Lung (tissue), 12 donors: ENCODE measurements around the gene MAD2L1. TPM values are rescaled to one million over a fixed set of nuclear protein-coding genes. Genes with fewer than 3 reads are reported as not detected.

Source experiments
- ATAC-seq: fragments of 200-7000 bp; cut with Tn5 transposase; one replicate; pipeline ENCODE4 v1.9.1; 2020; ENCODE audit warnings: moderate number of reproducible peaks; ENCODE audit not compliant: insufficient read depth, low FRiP score
- DNase-seq, 3 donors: peaks; one replicate each; pipeline ENCODE4 v3.0.0-alpha.2; 2013 to 2017
- H3K27ac ChIP-seq, 2 donors: one replicate each; pipeline ENCODE4 v1.5.1; 2013; ENCODE audit warnings: mild to moderate bottlenecking in 2 of 2, moderate library complexity in 2 of 2, control low read depth in 1 of 2, inconsistent platforms in 1 of 2, low read depth in 1 of 2, low read length in 1 of 2
- H3K27me3 ChIP-seq, 3 donors: one replicate each; pipeline ENCODE4 v1.5.1; 2013; ENCODE audit warnings: low read length in 2 of 3; ENCODE audit not compliant: control insufficient read depth in 3 of 3, insufficient read depth in 3 of 3
- H3K36me3 ChIP-seq, 4 donors: one replicate each; pipeline ENCODE4 v1.5.1; 2013; ENCODE audit warnings: low read length in 4 of 4, mild to moderate bottlenecking in 1 of 4, moderate library complexity in 1 of 4; ENCODE audit not compliant: control insufficient read depth in 4 of 4, insufficient read depth in 4 of 4
- H3K4me1 ChIP-seq, 5 donors: one replicate each; pipeline ENCODE4 v1.5.1; 2013; ENCODE audit warnings: low read length in 5 of 5, mild to moderate bottlenecking in 2 of 5, moderate library complexity in 1 of 5; ENCODE audit not compliant: control insufficient read depth in 5 of 5, insufficient read depth in 5 of 5
- H3K4me3 ChIP-seq: one replicate; pipeline ENCODE4 v1.5.1; 2013; ENCODE audit warnings: mild to moderate bottlenecking, control low read depth, moderate library complexity
- H3K9ac ChIP-seq, 2 donors: one replicate each; pipeline ENCODE4 v1.5.1; 2013; ENCODE audit warnings: low read length in 2 of 2, control low read depth in 1 of 2; ENCODE audit not compliant: insufficient read depth in 1 of 2
- H3K9me3 ChIP-seq, 4 donors: one replicate each; pipeline ENCODE4 v1.5.1; 2013; ENCODE audit warnings: low read length in 3 of 4, mild to moderate bottlenecking in 1 of 4, moderate library complexity in 1 of 4; ENCODE audit not compliant: control insufficient read depth in 4 of 4, insufficient read depth in 3 of 4
- CTCF ChIP-seq: IDR thresholded peaks from 2 replicates; pipeline ENCODE4 v1.5.1; 2012; ENCODE audit warnings: mild to moderate bottlenecking; ENCODE audit errors: control extremely low read depth, extremely low read depth
- WGBS, 2 donors: extraction: QIAGEN DNeasy Blood & Tissue Kit; methylation state at CpG; one replicate each; pipeline ENCODE4 v1.1.7; 2013; 5-methylcytosine and 5-hydroxymethylcytosine counted together
- polyA plus RNA-seq, 2 donors: library from polyadenylated mRNA; stranded (reverse); fragments of 200-250 nt; gene quantifications; one replicate each; pipeline ENCODE4 v1.2.1, GENCODE V29; 2013
- total RNA-seq, 2 donors: library from RNA; depleted of rRNA in 1 of 2; stranded (reverse); fragments of >200 nt in 1 of 2; gene quantifications; one replicate each; pipeline ENCODE4 v1.2.1, GENCODE V29; 2014 to 2021
- donor health status: control.
- donor health status: control.
- donor health status: Bipolar disorder and iron deficiency.
- donor health status: healthy.
- donor health status: DM: yes; HTN: yes; CAD: no.

The MAD2L1 gene
- total and polyA plus RNA-seq, 4 donors = 2.3 to 5.9 (median 2.8) TPM

GRCh38 chr4:120051253-120051652 is 15.4 kb downstream of the MAD2L1 start:
- DNase-seq (peak; percentile 56 to 88 (median 80)), ATAC-seq (no peak)
- TF ChIP-seq CTCF = no peak
- no peaks in the 10 kb centered on the region for H3K36me3 ChIP-seq
- H3K27ac ChIP-seq = no peak overlapping the region
- no peaks in the 10 kb centered on the region for H3K9me3 ChIP-seq
- H3K4me3 ChIP-seq = no peak overlapping the region
- H3K9ac ChIP-seq = no peak overlapping the region
- 68 to 70% methylated on average over 1 of the region's 1 CpG for WGBS, 2 donors
- H3K4me1 ChIP-seq = peaks cover 0 to 48% (median 0%) of the 10 kb centered on the region in 5 donors
- no peaks in the 10 kb centered on the region for H3K27me3 ChIP-seq

GRCh38 chr4:120049732-120050494 is 16.7 kb downstream of the MAD2L1 start:
- no peaks in the 10 kb centered on the region for H3K27me3 ChIP-seq
- H3K36me3 ChIP-seq = no peaks in the 10 kb centered on the region
- ATAC-seq = peak; percentile 93
- no peak overlapping the region for H3K9ac ChIP-seq
- H3K9me3 ChIP-seq = no peaks in the 10 kb centered on the region
- H3K4me3 ChIP-seq = no peak overlapping the region
- WGBS, 2 donors = 48 to 50% methylated on average over 11 of the region's 11 CpGs
- H3K27ac ChIP-seq = peak overlapping the region in 1 of 2 donors; percentile 42
- peak; percentile 89 to 92 (median 91) for DNase-seq
- H3K4me1 ChIP-seq = peaks cover 0 to 38% (median 0%) of the 10 kb centered on the region in 5 donors
- peak; percentile 78 for TF ChIP-seq CTCF

GRCh38 chr4:120043828-120044227 is 22.8 kb downstream of the MAD2L1 start:
- Histone ChIP-seq H3K9me3 (peaks cover 0 to 6% (median 0%) of the 10 kb centered on the region in 4 donors), H3K27ac (no peak overlapping the region), H3K27me3 (no peaks in the 10 kb centered on the region), H3K36me3 (no peaks in the 10 kb centered on the region), H3K9ac (no peak overlapping the region), H3K4me1 (no peaks in the 10 kb centered on the region), H3K4me3 (no peak overlapping the region)
- TF ChIP-seq CTCF = no peak
- 91 to 92% methylated on average over 4 of the region's 4 CpGs for WGBS, 2 donors
- no peak for DNase-seq
- no peak for ATAC-seq
